ENCODE results near the gene TMEM86A. TPM values are rescaled to one million over a fixed set of nuclear protein-coding genes. Genes with fewer than 3 reads are reported as not detected.
A peak's percentile ranks its signal among the peaks of the same experiment; 100 is the strongest.
"Not testable (repeated sequence)": the region's sequence is repeated elsewhere in the genome, so short reads cannot be mapped to it uniquely, and the experiment has no call there.

Gene TMEM86A
- total RNA-seq: 6.6 to 7.9 TPM (median 7.4 TPM) in 3 replicates

- Mint-ChIP-seq H3K36me3 (no peaks in the 10 kb centered on the region), H3K4me3 (peak within 1 kb of the TSS; percentile 80), H3K4me1 (peaks cover 14% of the 10 kb centered on the region), H3K9me3 (no peaks in the 10 kb centered on the region), H3K27ac (peak within 1 kb of the TSS; percentile 78), H3K27me3 (ENCODE audit: low read depth) (peaks cover 2% of the 10 kb centered on the region)
- peak; percentile 84 to 95 for DNase-seq (ENCODE audit: low spot score in 2 of 2, unreplicated experiment in 2 of 2)
- no peak for TF ChIP-seq CTCF (IDR thresholded peaks at IDR 0.05; ENCODE audit: unreplicated experiment)
These were observed at the start of gene TMEM86A for GRCh38 chr11:18698341-18699268. TSS of gene TMEM86A (plus strand) at chr11:18698779. CDS start at chr11:18698887, 108 bp downstream.

GRCh38 chr11:18650353-18650752 is 48.2 kb upstream of the TMEM86A start:
- H3K27ac Mint-ChIP-seq: no peak overlapping the region
- no peaks in the 10 kb centered on the region for H3K36me3 Mint-ChIP-seq
- peaks cover 2% of the 10 kb centered on the region for H3K4me1 Mint-ChIP-seq
- TF ChIP-seq CTCF (IDR thresholded peaks at IDR 0.05; ENCODE audit: unreplicated experiment): no peak
- no peak for DNase-seq (ENCODE audit: low spot score in 2 of 2, unreplicated experiment in 2 of 2)
- peaks cover 5% of the 10 kb centered on the region for H3K27me3 Mint-ChIP-seq (ENCODE audit: low read depth)
- no peaks in the 10 kb centered on the region for H3K9me3 Mint-ChIP-seq
- no peak overlapping the region for H3K4me3 Mint-ChIP-seq

- H3K27ac Mint-ChIP-seq: no peak overlapping the region
- H3K27me3 Mint-ChIP-seq (ENCODE audit: low read depth): peaks cover 5% of the 10 kb centered on the region
- no peaks in the 10 kb centered on the region for H3K36me3 Mint-ChIP-seq
- H3K9me3 Mint-ChIP-seq: no peaks in the 10 kb centered on the region
- DNase-seq (ENCODE audit: low spot score in 2 of 2, unreplicated experiment in 2 of 2): no peak
- TF ChIP-seq CTCF (IDR thresholded peaks at IDR 0.05; ENCODE audit: unreplicated experiment): peak; percentile 44
- H3K4me3 Mint-ChIP-seq: no peak overlapping the region
- peaks cover 2% of the 10 kb centered on the region for H3K4me1 Mint-ChIP-seq
These were observed 47.6 kb upstream of the TMEM86A start for GRCh38 chr11:18650859-18651557.

- H3K27ac Mint-ChIP-seq: no peak overlapping the region
- H3K9me3 Mint-ChIP-seq: peaks cover 7% of the 10 kb centered on the region
- H3K4me3 Mint-ChIP-seq: no peak overlapping the region
- H3K4me1 Mint-ChIP-seq: no peaks in the 10 kb centered on the region
- DNase-seq (ENCODE audit: low spot score in 2 of 2, unreplicated experiment in 2 of 2): no peak
- no peak for TF ChIP-seq CTCF (IDR thresholded peaks at IDR 0.05; ENCODE audit: unreplicated experiment)
- peaks cover 25% of the 10 kb centered on the region for H3K27me3 Mint-ChIP-seq (ENCODE audit: low read depth)
- no peaks in the 10 kb centered on the region for H3K36me3 Mint-ChIP-seq
These were observed 40.9 kb upstream of the TMEM86A start for GRCh38 chr11:18657673-18658072.

- H3K27ac Mint-ChIP-seq; H3K4me3 Mint-ChIP-seq; H3K36me3 Mint-ChIP-seq; DNase-seq (ENCODE audit: low spot score in 2 of 2, unreplicated experiment in 2 of 2); H3K9me3 Mint-ChIP-seq: not testable (repeated sequence)
- Mint-ChIP-seq H3K27me3 (ENCODE audit: low read depth) (peaks cover 27% of the 10 kb centered on the region), H3K4me1 (peaks cover 14% of the 10 kb centered on the region)
These were observed 33.2 kb upstream of the TMEM86A start for GRCh38 chr11:18665353-18665872.

GRCh38 chr11:18668131-18668530 is 30.4 kb upstream of the TMEM86A start:
- no peaks in the 10 kb centered on the region for H3K9me3 Mint-ChIP-seq
- no peak for TF ChIP-seq CTCF (IDR thresholded peaks at IDR 0.05; ENCODE audit: unreplicated experiment)
- H3K36me3 Mint-ChIP-seq: no peaks in the 10 kb centered on the region
- H3K27ac Mint-ChIP-seq: no peak overlapping the region
- H3K4me3 Mint-ChIP-seq: no peak overlapping the region
- H3K27me3 Mint-ChIP-seq (ENCODE audit: low read depth): peaks cover 7% of the 10 kb centered on the region
- no peak for DNase-seq (ENCODE audit: low spot score in 2 of 2, unreplicated experiment in 2 of 2)
- peaks cover 14% of the 10 kb centered on the region for H3K4me1 Mint-ChIP-seq

All from mesothelial cell of epicardium (in vitro differentiated cells).